Fibroblast of lung (primary cell): ENCODE data around the gene MICA. TPM values are rescaled to one million over a fixed set of nuclear protein-coding genes. Genes with fewer than 3 reads are reported as not detected.

ENCODE experiments used
- DNase-seq, 2 donors: peaks; one replicate each; pipeline versions ENCODE4 v3.0.0 to v3.0.0-alpha.2; 2010; ENCODE audit warnings: low read depth in 2 of 2
- H2AFZ ChIP-seq: 2 replicates; pipeline ENCODE4 v1.5.1; 2012; ENCODE audit warnings: low read length, control low read depth, inconsistent platforms
- H3K27ac ChIP-seq: 2 replicates; pipeline ENCODE4 v1.5.1; 2011; ENCODE audit warnings: low read length, control low read depth; ENCODE audit not compliant: insufficient read depth
- H3K27me3 ChIP-seq: 2 replicates; pipeline ENCODE4 v1.5.1; 2011; ENCODE audit warnings: mild to moderate bottlenecking, low read length; ENCODE audit not compliant: control insufficient read depth, insufficient read depth
- H3K36me3 ChIP-seq: 2 replicates; pipeline ENCODE4 v1.5.1; 2011; ENCODE audit warnings: low read length; ENCODE audit not compliant: control insufficient read depth, insufficient read depth
- H3K4me1 ChIP-seq: 2 replicates; pipeline ENCODE4 v1.5.1; 2011; ENCODE audit warnings: low read length; ENCODE audit not compliant: control insufficient read depth, insufficient read depth; ENCODE audit errors: extremely low read depth
- H3K4me2 ChIP-seq: 2 replicates; pipeline ENCODE4 v1.5.1; 2011; ENCODE audit warnings: low read length, control low read depth; ENCODE audit not compliant: insufficient read depth; ENCODE audit errors: extremely low read depth
- H3K4me3 ChIP-seq, 4 experiments: fragments of 200-600 bp in 1 of 4; sonication (generic) in 1 of 4; replicated peaks in 1 of 4; 2 replicates each; pipeline ENCODE4 v1.5.1; 2011 to 2016; ENCODE audit warnings: low read length in 4 of 4, low read depth in 3 of 4, mild to moderate bottlenecking in 3 of 4, control low read depth in 2 of 4, inconsistent platforms in 1 of 4, mixed read lengths in 1 of 4; ENCODE audit not compliant: insufficient read depth in 1 of 4; ENCODE audit errors: control extremely low read depth in 1 of 4
- H3K79me2 ChIP-seq: 2 replicates; pipeline ENCODE4 v1.5.1; 2012; ENCODE audit warnings: mild to moderate bottlenecking, low read length, inconsistent platforms; ENCODE audit not compliant: control insufficient read depth, insufficient read depth
- H3K9ac ChIP-seq: 2 replicates; pipeline ENCODE4 v1.5.1; 2011; ENCODE audit warnings: mild to moderate bottlenecking, low read length, control low read depth; ENCODE audit not compliant: insufficient read depth
- H3K9me3 ChIP-seq: 2 replicates; pipeline ENCODE4 v1.5.1; 2012; ENCODE audit warnings: low read depth, low read length; ENCODE audit not compliant: control insufficient read depth, insufficient read depth
- H4K20me1 ChIP-seq: 2 replicates; pipeline ENCODE4 v1.5.1; 2011; ENCODE audit warnings: low read length; ENCODE audit not compliant: control insufficient read depth, insufficient read depth; ENCODE audit errors: extremely low read depth
- EZH2 ChIP-seq: IDR thresholded peaks from 2 replicates; pipeline ENCODE4 v1.5.1; 2012; ENCODE audit warnings: low read length, control low read depth, mild to moderate bottlenecking; ENCODE audit errors: missing control alignments
- polyA plus RNA-seq, 2 donors: library from polyadenylated mRNA; depleted of rRNA in 1 of 2; stranded (reverse) in 1 of 2; unstranded in 1 of 2; fragments of >200 nt; gene quantifications; 2 replicates each; pipeline ENCODE4 v1.2.1, GENCODE V29; 2011 to 2012; ENCODE audit warnings: missing spikeins in 1 of 2
- total RNA-seq: library from RNA; depleted of rRNA; stranded (reverse); fragments of >200 nt; gene quantifications from 2 replicates; pipeline ENCODE4 v1.2.1, GENCODE V29; 2014
- TF ChIP-seq, protein P1 (sequence below), 2 donors: IDR thresholded peaks in 1 of 2; conservative IDR thresholded peaks in 1 of 2; 1 replicate in 1 of 2; 2 replicates in 1 of 2; pipeline ENCODE4 v1.5.1; 2011 to 2012; ENCODE audit warnings: low read length in 2 of 2, control low read depth in 1 of 2, inconsistent platforms in 1 of 2, low read depth in 1 of 2, mild to moderate bottlenecking in 1 of 2

MICA gene
- total and polyA plus RNA-seq, 2 donors (not counting 1 experiment from before 2014, with no cell fraction given), result 54.2 to 85.2 TPM

DNA sequence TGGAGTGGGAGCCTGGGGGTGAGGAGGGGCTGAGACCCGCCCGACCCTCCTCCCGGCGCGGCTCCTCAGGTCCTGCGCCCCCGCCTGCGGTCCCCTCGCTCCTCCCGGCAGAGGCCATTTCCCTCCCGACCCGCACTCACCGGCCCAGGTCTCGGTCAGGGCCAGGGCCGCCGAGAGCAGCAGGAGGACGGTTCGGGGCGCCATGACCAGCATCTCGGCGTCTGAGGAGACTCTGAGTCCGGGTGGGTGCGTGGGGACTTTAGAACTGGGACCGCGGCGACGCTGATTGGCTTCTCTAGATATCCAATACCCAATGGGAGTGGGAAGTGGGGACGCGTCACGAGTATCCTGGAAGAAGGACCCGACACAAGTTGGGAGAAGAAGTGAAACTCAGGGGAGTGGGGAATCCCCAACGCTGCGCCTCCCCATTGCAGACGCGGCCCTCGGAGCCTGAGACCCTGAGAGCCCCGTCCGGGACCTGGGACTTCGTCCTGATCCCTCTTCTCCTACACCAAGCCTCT lies 46.4 kb upstream of the MICA start, which contains the start of gene HLA-B:
HLA-B (minus strand) TSS at position 234 of the 521 bp plus-strand sequence; CDS start at position 213, 21 bp downstream.
- Histone ChIP-seq H3K9me3 (no peaks in the 10 kb centered on the region), H3K36me3 (peaks cover 8% of the 10 kb centered on the region), H3K27ac (peak within 1 kb of the TSS; percentile 81), H3K4me1 (peaks cover 13% of the 10 kb centered on the region), H3K27me3 (no peaks in the 10 kb centered on the region), H3K4me2 (peak within 1 kb of the TSS; percentile 88), H3K4me3 (peak within 1 kb of the TSS; percentile 55 to 80 (median 76)), H3K9ac (peak within 1 kb of the TSS; percentile 86), H2AFZ (peak within 1 kb of the TSS; percentile 77), H4K20me1 (no peaks in the 10 kb centered on the region), H3K79me2 (peaks cover 14% of the 10 kb centered on the region)
- no peak for TF ChIP-seq EZH2
- TF ChIP-seq, protein P1, sequence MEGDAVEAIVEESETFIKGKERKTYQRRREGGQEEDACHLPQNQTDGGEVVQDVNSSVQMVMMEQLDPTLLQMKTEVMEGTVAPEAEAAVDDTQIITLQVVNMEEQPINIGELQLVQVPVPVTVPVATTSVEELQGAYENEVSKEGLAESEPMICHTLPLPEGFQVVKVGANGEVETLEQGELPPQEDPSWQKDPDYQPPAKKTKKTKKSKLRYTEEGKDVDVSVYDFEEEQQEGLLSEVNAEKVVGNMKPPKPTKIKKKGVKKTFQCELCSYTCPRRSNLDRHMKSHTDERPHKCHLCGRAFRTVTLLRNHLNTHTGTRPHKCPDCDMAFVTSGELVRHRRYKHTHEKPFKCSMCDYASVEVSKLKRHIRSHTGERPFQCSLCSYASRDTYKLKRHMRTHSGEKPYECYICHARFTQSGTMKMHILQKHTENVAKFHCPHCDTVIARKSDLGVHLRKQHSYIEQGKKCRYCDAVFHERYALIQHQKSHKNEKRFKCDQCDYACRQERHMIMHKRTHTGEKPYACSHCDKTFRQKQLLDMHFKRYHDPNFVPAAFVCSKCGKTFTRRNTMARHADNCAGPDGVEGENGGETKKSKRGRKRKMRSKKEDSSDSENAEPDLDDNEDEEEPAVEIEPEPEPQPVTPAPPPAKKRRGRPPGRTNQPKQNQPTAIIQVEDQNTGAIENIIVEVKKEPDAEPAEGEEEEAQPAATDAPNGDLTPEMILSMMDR (conservative IDR thresholded peaks at IDR 0.05 in 1 of 2, IDR thresholded peaks at IDR 0.05 in 1 of 2; ENCODE audit: low read depth in 1 of 2, low read length in 2 of 2), result no peak
- peak; percentile 78 to 82 for DNase-seq

DNA sequence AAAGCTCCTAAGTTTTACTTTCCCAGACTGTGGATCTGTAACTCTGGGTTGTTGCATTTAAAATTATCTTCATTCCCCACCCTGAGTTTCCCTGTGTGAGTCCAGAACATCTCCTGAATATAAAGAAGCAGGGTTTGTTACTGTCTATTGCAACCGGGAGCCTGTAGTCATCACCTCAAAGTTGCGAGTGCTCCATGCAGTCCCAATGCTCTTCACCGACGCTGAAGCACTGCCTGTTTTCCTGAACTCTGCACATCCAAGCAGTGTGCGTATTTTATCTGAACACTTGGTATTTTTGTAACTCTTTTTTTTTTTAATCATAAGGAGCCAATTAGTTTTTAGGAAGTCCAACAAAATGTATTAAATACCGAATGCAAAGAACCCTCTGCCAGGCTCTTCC lies 45.5 kb upstream of the MICA start:
- Histone ChIP-seq H3K27me3 (peaks cover 5% of the 10 kb centered on the region), H3K79me2 (peaks cover 14% of the 10 kb centered on the region), H3K9me3 (no peaks in the 10 kb centered on the region), H3K4me2 (peak overlapping the region; percentile 88), H4K20me1 (no peaks in the 10 kb centered on the region), H3K4me3 (no peak overlapping the region), H2AFZ (no peak overlapping the region), H3K36me3 (peaks cover 8% of the 10 kb centered on the region), H3K4me1 (peaks cover 13% of the 10 kb centered on the region), H3K27ac (no peak overlapping the region), H3K9ac (no peak overlapping the region)
- no peak for DNase-seq
- TF ChIP-seq, protein P1 (conservative IDR thresholded peaks at IDR 0.05 in 1 of 2, IDR thresholded peaks at IDR 0.05 in 1 of 2; ENCODE audit: low read depth in 1 of 2, low read length in 2 of 2), result no peak
- no peak for TF ChIP-seq EZH2

DNA sequence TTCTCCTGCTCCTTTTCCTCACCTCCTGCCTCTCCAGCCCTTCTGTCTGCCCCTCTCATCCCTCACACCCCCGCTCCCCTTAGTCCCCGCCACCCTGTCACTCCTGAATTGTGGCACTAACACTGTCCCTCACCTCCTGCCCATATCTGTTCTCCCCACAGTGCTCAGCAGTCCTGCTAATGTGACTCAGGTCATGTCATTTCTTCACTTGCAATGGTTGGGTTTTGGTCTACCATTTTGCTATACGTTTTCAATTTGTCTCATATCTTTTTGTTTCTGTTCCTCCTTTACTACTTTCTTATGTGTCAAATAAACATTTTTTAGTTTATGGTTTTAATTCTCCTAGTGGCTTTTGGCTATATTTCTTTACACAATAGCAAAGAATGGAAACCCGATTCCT lies 45.1 kb upstream of the MICA start:
- Histone ChIP-seq H3K9me3 (no peaks in the 10 kb centered on the region), H3K4me2 (no peak overlapping the region)

More for the DNA sequence above, 45.1 kb upstream of the MICA start:
- peaks cover 9% of the 10 kb centered on the region for H3K27me3 ChIP-seq
- peaks cover 13% of the 10 kb centered on the region for H3K4me1 ChIP-seq
- no peak overlapping the region for H3K9ac ChIP-seq
- H3K27ac ChIP-seq, result no peak overlapping the region
- no peak overlapping the region for H2AFZ ChIP-seq
- H3K79me2 ChIP-seq, result peaks cover 14% of the 10 kb centered on the region
- H3K4me3 ChIP-seq, result no peak overlapping the region
- H3K36me3 ChIP-seq, result peaks cover 8% of the 10 kb centered on the region
- DNase-seq, result no peak
- no peaks in the 10 kb centered on the region for H4K20me1 ChIP-seq
- no peak for TF ChIP-seq EZH2
- TF ChIP-seq, protein P1 (conservative IDR thresholded peaks at IDR 0.05 in 1 of 2, IDR thresholded peaks at IDR 0.05 in 1 of 2; ENCODE audit: low read depth in 1 of 2, low read length in 2 of 2), result no peak
